Neural progenitor cell (in vitro differentiated cells): ENCODE results near the gene AMBRA1. TPM values are rescaled to one million over a fixed set of nuclear protein-coding genes. Genes with fewer than 3 reads are reported as not detected.

ENCODE experiments used
- DNase-seq: peaks from one replicate; pipeline ENCODE4 v3.0.0-alpha.2; 2016; ENCODE audit warnings: low spot score
- H2AFZ ChIP-seq: fragments of 200-600 bp; sonication (generic); replicated peaks from 2 replicates; pipeline ENCODE4 v1.6.1; 2016; ENCODE audit warnings: antibody characterized with exemption
- H3F3A ChIP-seq: fragments of 200-600 bp; sonication (generic); 2 replicates; pipeline ENCODE4 v1.6.1; 2016; ENCODE audit warnings: antibody characterized with exemption, low read depth
- H3K27ac ChIP-seq: fragments of 200-600 bp; sonication (generic); 2 replicates; pipeline ENCODE4 v1.5.1; 2016; ENCODE audit warnings: mild to moderate bottlenecking
- H3K27me3 ChIP-seq: fragments of 200-600 bp; sonication (generic); 2 replicates; pipeline ENCODE4 v1.6.1; 2016; ENCODE audit warnings: mild to moderate bottlenecking, moderate library complexity
- H3K36me3 ChIP-seq: fragments of 200-600 bp; sonication (generic); 2 replicates; pipeline ENCODE4 v1.5.1; 2016
- H3K4me1 ChIP-seq: fragments of 200-600 bp; sonication (generic); 2 replicates; pipeline ENCODE4 v1.6.1; 2016; ENCODE audit warnings: mixed run types
- H3K4me2 ChIP-seq: fragments of 200-600 bp; sonication (generic); 2 replicates; pipeline ENCODE4 v1.6.1; 2016
- H3K4me3 ChIP-seq: fragments of 200-600 bp; sonication (generic); 2 replicates; pipeline ENCODE4 v1.5.1; 2016
- H3K79me2 ChIP-seq: fragments of 200-600 bp; sonication (generic); 2 replicates; pipeline ENCODE4 v1.6.1; 2016; ENCODE audit warnings: low read depth
- H3K9ac ChIP-seq: fragments of 200-600 bp; sonication (generic); 2 replicates; pipeline ENCODE4 v1.6.1; 2016
- H3K9me3 ChIP-seq: fragments of 200-600 bp; sonication (generic); 2 replicates; pipeline ENCODE4 v1.5.1; 2016; ENCODE audit warnings: low read depth
- H4K20me1 ChIP-seq: fragments of 200-600 bp; sonication (generic); 2 replicates; pipeline ENCODE4 v1.6.1; 2016; ENCODE audit warnings: low read depth
- H3K27ac Mint-ChIP-seq: 3 replicates; pipeline ENCODE4 v1.8.0; 2021; ENCODE audit warnings: mixed read lengths
- H3K27me3 Mint-ChIP-seq: 2 replicates; pipeline ENCODE4 v1.8.0; 2022; ENCODE audit warnings: low read depth, mild to moderate bottlenecking, inconsistent platforms, moderate library complexity, mixed read lengths; ENCODE audit not compliant: insufficient read depth
- H3K36me3 Mint-ChIP-seq: 3 replicates; pipeline ENCODE4 v1.8.0; 2021; ENCODE audit warnings: mixed read lengths
- H3K4me1 Mint-ChIP-seq: 3 replicates; pipeline ENCODE4 v1.8.0; 2021; ENCODE audit warnings: mixed read lengths
- H3K4me3 Mint-ChIP-seq: 3 replicates; pipeline ENCODE4 v1.8.0; 2021; ENCODE audit warnings: mild to moderate bottlenecking, moderate library complexity, mixed read lengths
- H3K9me3 Mint-ChIP-seq: 3 replicates; pipeline ENCODE4 v1.8.0; 2020; ENCODE audit warnings: mixed read lengths
- EZH2 ChIP-seq: fragments of 200-600 bp; sonication (generic); IDR thresholded peaks from 2 replicates; pipeline ENCODE4 v1.6.1; 2017; ENCODE audit warnings: antibody characterized with exemption, mild to moderate bottlenecking, moderate library complexity
- EZH2phosphoT487 ChIP-seq: fragments of 200-600 bp; sonication (generic); IDR thresholded peaks from 2 replicates; pipeline ENCODE4 v1.6.1; 2017; ENCODE audit warnings: antibody characterized with exemption
- total RNA-seq: library from RNA; depleted of rRNA; stranded (reverse); fragments of >200 nt; gene quantifications from 2 replicates; pipeline ENCODE4 v1.2.3, GENCODE V29; 2015; ENCODE audit warnings: low replicate concordance
- TF ChIP-seq, protein P1 (sequence below): fragments of 200-600 bp; sonication (generic); IDR thresholded peaks from 2 replicates; pipeline ENCODE4 v1.5.1; 2017; ENCODE audit warnings: antibody characterized with exemption, mild to moderate bottlenecking

The AMBRA1 gene
- total RNA-seq, 1 donor from 2014 or later, result 20.7 TPM

DNA sequence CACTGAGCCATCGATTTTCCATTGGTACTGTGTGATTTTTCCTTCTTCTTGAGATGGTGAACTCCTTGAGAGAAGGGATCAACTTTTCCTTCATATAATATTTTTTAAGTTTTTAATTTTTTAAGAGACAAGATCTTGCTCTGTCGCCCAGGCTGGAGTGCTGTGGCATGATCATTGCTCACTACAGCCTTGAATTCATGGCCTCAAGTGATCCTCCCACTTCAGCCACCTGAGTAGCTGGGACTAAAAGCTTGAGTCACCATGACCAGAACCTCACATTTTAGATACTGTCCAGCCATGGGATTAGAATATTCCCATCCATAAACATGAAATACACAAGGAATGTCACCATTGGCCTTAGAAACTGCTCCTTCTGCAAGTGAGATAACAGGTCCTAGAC is 135.3 kb downstream of the AMBRA1 start:
- H3K4me2 ChIP-seq, result no peak overlapping the region
- no peak overlapping the region for H3K9ac ChIP-seq
- no peak for DNase-seq
- Mint-ChIP-seq H3K27me3 (peaks cover 4% of the 10 kb centered on the region), H3K4me1 (peaks cover 37% of the 10 kb centered on the region), H3K27ac (no peak overlapping the region), H3K36me3 (no peaks in the 10 kb centered on the region), H3K4me3 (no peak overlapping the region), H3K9me3 (no peaks in the 10 kb centered on the region)
- no peak overlapping the region for H3K27ac ChIP-seq
- H3K27me3 ChIP-seq, result no peaks in the 10 kb centered on the region
- H3K79me2 ChIP-seq, result peaks cover 12% of the 10 kb centered on the region
- peaks cover 48% of the 10 kb centered on the region for H3K4me1 ChIP-seq
- TF ChIP-seq EZH2 (no peak), EZH2phosphoT487 (no peak)
- TF ChIP-seq, protein P1, sequence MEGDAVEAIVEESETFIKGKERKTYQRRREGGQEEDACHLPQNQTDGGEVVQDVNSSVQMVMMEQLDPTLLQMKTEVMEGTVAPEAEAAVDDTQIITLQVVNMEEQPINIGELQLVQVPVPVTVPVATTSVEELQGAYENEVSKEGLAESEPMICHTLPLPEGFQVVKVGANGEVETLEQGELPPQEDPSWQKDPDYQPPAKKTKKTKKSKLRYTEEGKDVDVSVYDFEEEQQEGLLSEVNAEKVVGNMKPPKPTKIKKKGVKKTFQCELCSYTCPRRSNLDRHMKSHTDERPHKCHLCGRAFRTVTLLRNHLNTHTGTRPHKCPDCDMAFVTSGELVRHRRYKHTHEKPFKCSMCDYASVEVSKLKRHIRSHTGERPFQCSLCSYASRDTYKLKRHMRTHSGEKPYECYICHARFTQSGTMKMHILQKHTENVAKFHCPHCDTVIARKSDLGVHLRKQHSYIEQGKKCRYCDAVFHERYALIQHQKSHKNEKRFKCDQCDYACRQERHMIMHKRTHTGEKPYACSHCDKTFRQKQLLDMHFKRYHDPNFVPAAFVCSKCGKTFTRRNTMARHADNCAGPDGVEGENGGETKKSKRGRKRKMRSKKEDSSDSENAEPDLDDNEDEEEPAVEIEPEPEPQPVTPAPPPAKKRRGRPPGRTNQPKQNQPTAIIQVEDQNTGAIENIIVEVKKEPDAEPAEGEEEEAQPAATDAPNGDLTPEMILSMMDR, result no peak
- H2AFZ ChIP-seq, result no peak overlapping the region
- H4K20me1 ChIP-seq, result peaks cover 44% of the 10 kb centered on the region
- H3K36me3 ChIP-seq, result no peaks in the 10 kb centered on the region
- H3K9me3 ChIP-seq, result no peaks in the 10 kb centered on the region
- H3F3A ChIP-seq, result peaks cover 47% of the 10 kb centered on the region
- no peak overlapping the region for H3K4me3 ChIP-seq

DNA sequence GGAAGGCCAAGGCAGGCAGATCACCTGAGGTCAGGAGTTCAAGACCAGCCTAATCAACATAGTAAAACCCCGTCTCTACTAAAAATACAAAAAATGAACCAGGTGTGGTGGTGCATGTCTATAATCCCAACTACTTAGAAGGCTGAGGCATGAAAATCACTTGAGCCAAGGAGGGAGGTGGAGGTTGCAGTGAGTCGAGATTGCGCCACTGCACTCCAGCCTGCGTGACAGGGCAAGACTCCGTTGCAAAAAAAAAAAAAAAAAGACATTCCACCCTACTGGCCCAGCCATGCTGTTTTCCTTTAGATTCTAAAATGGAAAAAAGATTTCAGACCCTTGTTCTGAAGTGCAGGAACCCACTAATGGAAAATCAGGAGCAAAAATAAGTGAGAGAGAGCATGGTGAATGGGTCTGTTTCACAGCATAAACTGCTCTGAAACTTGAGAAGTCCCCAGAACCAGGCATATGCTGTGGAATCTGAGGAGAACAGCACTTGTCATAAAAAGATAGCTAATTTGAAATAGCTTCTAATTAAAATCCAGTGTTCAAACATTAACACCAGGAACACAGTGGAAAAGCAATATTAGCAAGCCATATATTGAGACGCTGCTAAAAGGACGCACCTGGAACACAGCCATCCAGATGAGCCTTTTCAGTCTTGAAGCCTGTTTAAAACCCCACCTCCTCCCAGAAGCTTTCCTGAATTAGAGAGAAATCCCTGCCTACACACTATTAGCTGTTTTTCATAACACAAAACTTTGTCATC is 136.0 kb downstream of the AMBRA1 start:
- H3K27me3 Mint-ChIP-seq, result peaks cover 4% of the 10 kb centered on the region
- H3K9ac ChIP-seq, result no peak overlapping the region
- no peak overlapping the region for H3K4me3 ChIP-seq
- H3K79me2 ChIP-seq, result peaks cover 12% of the 10 kb centered on the region
- H3K4me2 ChIP-seq, result no peak overlapping the region
- H3K4me1 ChIP-seq, result peaks cover 41% of the 10 kb centered on the region
- H3K4me3 Mint-ChIP-seq, result no peak overlapping the region
- H3K36me3 ChIP-seq, result no peaks in the 10 kb centered on the region
- TF ChIP-seq EZH2phosphoT487 (no peak), EZH2 (no peak)
- TF ChIP-seq, protein P1, result no peak
- H4K20me1 ChIP-seq, result peaks cover 37% of the 10 kb centered on the region
- no peak overlapping the region for H3K27ac Mint-ChIP-seq
- no peaks in the 10 kb centered on the region for H3K27me3 ChIP-seq
- H3K4me1 Mint-ChIP-seq, result peaks cover 32% of the 10 kb centered on the region
- no peaks in the 10 kb centered on the region for H3K36me3 Mint-ChIP-seq
- H3K27ac ChIP-seq, result no peak overlapping the region
- H3F3A ChIP-seq, result peaks cover 40% of the 10 kb centered on the region
- DNase-seq, result no peak
- H2AFZ ChIP-seq, result no peak overlapping the region
- no peaks in the 10 kb centered on the region for H3K9me3 Mint-ChIP-seq
- no peaks in the 10 kb centered on the region for H3K9me3 ChIP-seq

DNA sequence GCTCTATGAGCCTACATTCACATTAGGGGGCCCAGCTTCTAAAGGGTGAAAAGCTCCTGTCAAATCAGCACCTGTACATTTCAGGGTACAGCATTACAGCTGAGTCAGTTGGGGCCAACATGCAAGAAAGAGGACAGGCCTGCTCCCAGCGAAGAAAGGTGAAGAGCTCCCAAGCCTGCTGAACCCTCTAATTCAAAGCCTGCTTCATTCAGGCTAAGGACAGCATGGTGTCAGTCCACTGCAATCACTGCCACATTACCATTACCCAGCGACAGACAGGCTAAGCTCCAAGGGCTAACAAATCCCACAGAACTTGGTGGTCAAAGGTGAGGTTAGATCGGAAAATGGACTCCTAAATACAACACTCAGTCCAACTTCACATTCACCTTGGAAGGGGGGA is 136.8 kb downstream of the AMBRA1 start:
- Mint-ChIP-seq H3K9me3 (no peaks in the 10 kb centered on the region), H3K36me3 (no peaks in the 10 kb centered on the region), H3K4me3 (peak overlapping the region; percentile 22), H3K27ac (peak overlapping the region; percentile 62), H3K4me1 (peaks cover 27% of the 10 kb centered on the region), H3K27me3 (peaks cover 2% of the 10 kb centered on the region)
- Histone ChIP-seq H3K9me3 (no peaks in the 10 kb centered on the region), H3F3A (peaks cover 33% of the 10 kb centered on the region), H3K36me3 (no peaks in the 10 kb centered on the region), H2AFZ (no peak overlapping the region), H3K27ac (peak overlapping the region; percentile 61), H3K4me2 (peak overlapping the region; percentile 67), H3K4me3 (peak overlapping the region; percentile 18), H3K9ac (no peak overlapping the region), H3K79me2 (peaks cover 12% of the 10 kb centered on the region), H4K20me1 (peaks cover 30% of the 10 kb centered on the region), H3K4me1 (peaks cover 33% of the 10 kb centered on the region), H3K27me3 (no peaks in the 10 kb centered on the region)
- TF ChIP-seq, protein P1, result no peak
- TF ChIP-seq EZH2, result no peak
- no peak for TF ChIP-seq EZH2phosphoT487
- peak; percentile 23 for DNase-seq
